Fibroblast of skin of left biceps (primary cell): Measurements from ENCODE around the gene POP4.

Experiments
- DNase-seq, 2 experiments: peaks; one replicate each; pipeline ENCODE4 v3.0.0-alpha.2; 2013; ENCODE audit warnings: low read depth in 2 of 2

Gene POP4

DNA sequence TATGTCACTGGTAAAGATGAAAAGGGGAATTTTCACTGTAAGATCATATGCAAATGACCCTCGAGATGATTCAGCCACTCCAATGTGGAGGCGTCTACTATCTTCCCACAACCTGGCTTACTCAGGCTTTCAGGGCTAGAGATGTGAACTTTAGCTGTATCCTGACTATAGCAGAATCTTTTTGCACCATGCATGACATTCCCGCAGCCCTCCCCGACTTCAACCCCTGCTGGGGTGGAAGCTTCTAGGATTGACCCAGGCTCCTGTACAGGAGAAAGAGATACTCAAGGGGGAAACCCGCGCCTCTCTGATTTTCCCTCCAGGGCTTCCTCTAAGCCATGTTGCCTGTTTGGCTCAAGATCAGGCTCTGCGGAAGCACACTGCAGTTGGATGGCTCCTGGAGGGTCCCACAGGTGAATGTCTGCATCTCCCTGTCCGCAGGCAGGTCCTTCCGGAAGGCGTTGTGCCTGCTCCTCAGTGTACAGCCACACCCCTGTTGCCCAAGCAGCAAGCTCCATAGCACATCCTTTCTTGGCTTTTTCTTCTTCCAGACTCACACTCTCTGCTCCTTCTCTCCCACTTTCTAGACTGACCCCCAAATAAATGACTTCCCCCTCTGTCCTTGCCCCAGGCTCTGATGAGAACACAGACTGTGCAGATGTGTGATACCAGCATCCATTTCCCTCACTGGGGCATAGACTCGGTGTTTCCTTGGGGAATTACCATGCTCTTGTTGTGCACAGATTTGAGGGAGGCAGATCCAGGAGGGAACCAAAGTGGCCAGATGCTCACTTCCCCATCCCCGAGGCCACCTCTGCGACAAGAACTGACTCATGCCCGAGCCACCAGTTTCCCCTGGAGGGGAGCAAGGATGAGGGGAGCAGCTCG, 29.1 kb upstream of the POP4 start:
- no peak for DNase-seq

DNA sequence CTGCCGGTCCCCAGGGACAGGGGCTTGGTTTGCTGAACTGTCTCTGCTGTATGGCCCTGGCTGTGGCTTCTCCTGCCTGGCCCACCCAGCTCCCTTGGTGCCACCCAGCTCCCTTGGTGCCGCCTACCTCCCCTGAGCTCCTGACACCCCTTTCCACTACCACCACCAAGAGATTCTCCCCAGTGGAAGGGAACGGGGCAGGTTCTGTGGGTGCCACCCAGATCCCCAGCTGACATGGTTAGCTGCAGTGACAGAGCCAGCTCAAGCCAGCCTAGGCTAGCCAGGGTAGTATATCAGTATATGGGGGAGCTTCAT, 28.5 kb upstream of the POP4 start:
- DNase-seq = no peak

DNA sequence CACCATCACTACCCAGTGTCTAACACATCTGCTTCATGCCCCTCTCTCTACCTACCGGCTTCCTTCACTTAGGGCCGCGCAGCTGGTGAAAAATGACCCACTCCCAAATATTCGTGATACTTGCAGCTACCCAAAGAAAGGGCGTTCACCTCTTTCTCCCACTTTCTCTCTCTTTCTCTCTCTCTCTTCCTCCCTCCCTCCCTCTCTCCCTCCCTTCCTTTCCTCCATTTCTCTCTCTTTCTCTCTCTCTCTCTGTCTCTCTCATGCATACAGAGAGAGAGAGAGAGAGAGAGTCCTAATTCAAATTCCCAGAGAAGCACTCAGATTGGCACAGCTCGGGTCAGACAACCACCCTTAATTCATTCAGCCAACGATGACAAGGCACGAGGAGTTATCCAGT, 27.7 kb upstream of the POP4 start:
- no peak for DNase-seq

DNA sequence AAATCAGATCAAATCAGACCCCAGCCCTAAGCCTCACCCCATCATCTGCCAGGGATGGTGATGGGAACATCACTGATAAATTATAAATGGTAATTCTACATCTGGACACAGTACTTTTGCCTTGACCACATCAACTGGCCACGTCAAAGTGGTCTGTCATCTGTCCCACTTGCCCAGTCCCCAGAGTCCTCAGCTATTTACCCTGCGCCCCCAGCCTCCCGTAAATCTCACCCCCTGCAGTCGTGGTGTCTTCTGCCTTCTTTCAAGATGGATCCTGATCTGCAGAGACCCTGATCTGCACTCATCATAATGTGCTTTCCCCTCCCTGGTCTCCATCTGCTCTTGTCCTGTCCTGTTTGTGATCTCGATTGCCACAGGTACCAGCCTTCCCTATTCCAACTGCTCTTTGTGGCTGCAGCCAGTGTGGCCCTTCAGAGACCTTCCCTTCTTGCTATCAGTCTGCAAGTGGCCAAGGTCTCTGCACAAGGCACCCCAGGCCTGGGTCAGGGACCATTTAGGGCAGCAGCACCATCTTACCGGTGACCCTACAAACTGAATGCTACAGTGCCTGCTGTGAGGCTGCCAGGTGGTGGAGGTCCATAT, 26.7 kb upstream of the POP4 start:
- DNase-seq = no peak

DNA sequence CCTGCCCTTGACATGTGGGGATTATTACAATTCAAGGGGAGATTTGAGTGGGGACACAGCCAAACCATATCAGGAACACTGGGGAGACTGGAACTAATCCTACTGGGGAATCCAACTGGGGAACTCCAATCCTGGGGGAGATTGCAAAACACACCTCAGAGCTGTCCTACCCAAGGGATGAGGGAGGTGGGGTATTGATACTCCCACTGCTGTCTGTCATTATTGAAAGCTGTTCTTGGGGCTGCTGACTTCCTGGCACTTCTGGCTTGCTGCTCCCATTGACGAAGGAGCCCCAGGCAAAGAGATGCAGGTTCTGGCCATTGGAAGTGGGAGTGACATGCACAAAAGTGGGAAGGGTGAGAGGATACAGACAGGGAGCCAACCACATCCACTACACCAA, 24.7 kb upstream of the POP4 start:
- DNase-seq = no peak

DNA sequence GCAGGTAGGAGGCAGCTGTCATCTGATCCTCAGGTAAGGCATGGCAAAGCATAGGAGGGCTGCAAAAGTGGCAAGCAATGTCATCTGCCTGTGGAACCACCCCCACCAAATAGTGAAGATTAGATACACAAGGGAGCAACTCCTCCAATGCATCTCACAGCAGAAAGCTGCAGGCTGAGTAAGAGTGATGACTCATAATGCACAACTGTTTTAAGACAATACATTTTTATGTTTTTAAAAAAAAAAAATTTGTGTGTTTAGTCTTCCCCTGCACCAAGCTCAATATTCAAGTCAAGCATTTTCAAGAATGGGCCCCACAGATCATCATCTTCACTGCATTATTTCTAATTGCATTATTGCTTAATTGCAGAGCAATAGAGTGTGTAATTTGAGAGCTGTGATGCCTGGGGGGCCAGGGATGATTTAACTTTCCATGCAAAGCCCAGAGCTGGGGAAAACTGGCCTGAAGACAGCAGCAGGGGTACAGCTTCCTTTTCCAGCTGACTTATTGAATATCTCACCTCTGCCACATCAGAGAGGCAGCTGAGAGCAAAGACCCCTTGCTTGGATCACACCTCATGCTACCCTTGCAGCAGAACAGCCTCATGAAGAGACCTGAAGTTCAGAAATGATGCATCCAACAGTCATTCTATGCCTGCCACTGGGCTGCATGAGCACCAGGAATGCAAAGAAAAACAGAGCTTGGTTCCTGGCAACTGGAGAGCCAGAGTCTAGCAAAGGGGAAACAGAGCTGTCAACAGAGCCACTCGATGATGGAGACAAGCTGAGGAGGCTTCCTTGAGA, 22.7 kb upstream of the POP4 start:
- DNase-seq = no peak

DNA sequence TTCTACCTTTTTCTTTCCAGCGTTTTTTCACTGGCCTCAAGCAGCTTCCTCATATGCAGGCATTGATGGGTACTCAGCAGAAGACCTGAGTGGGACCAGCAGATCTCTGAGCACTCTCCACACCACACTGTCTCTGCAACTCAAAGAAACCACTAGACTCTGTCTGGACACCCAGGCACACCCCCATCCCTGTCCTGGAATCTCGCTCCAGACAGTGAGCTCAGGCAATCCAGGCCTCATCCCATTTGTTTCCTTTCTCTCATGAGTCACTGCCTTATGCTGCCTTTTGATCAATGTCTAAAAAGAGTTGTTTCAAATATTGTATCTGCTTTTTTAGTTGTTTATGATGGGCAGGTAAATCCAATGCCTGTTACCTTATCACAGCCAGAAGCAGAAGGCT, 19.7 kb upstream of the POP4 start:
- DNase-seq = no peak

DNA sequence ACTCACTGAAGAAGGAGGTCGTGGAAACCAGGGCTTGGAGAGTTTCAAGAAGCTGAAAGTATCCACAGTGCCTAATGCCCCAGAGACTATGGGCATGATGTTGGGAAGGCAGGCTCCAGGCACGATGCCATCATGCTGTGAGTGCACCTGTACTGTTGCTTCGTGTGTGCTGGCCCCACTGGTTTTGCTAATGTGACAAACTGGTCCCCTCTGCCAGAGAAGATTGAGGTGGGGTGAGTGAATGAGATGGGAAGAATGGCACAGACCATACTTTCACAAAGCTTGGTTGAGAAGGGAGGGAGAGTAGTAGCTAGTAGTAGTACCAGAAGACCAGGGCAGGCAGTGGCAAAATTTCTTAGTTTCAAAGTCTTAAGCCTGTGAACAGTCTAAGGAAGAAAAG, 19.0 kb upstream of the POP4 start:
- DNase-seq = no peak

DNA sequence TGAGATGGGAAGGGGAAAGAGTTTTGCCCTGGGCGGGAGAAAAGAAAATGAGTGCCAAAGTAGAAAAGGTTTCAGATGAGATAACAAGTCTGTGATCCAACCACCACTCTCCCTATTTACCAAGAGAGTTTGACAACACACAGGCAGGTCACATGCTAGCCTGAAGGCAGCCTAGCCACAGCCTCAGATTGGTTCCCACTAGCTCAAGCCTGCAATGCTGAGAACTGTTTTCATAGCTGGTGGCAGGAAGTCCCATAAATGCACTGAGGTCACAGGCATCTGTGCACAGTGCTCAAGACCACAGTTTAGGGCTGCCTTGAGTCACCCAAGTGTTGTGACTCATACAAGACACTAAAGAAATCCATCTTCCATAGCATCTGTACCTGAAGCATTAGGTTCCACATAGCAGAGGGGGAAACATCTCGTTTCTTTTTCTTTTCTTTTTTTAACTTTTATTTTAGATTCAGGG, 18.5 kb upstream of the POP4 start:
- DNase-seq = no peak

DNA sequence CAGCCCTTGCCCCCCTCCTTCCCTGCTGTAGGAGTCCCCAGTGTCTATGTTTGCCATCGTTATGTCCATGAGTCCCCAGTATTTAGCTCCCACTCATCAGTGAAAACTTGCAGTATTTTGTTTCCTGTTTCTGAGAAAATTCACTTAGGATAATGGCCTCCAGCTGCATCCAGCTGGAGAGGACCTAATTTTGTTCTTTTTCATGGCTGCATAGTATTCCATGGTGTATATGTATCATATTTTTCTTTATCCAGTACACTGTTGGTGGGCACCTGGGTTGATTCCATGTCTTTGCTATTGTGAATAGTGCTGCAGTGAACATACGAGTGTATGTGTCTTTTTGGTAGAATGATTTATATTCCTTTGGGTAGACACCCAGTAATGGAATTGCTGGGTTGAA, 18.0 kb upstream of the POP4 start:
- no peak for DNase-seq

DNA sequence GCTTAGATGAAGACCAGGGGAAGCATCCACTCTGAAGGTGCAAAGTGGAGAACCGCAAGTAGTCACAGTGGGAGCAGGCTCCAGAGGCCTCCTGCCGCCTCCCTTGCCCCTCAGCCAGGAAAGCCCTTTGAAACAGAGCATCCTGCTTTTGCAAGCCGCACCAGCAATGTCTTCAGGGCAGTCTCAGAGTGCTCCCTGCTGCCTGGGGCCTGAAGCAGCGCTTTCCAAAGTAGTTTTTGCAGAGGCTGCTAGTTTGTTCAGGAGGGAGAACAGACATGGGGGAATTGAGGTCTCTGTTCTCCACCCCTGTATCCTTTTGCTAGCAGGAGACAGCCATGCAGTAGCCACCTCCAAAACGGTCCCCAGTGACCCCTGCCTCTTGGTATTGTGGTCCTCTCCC, 15.8 kb upstream of the POP4 start:
- DNase-seq = no peak

DNA sequence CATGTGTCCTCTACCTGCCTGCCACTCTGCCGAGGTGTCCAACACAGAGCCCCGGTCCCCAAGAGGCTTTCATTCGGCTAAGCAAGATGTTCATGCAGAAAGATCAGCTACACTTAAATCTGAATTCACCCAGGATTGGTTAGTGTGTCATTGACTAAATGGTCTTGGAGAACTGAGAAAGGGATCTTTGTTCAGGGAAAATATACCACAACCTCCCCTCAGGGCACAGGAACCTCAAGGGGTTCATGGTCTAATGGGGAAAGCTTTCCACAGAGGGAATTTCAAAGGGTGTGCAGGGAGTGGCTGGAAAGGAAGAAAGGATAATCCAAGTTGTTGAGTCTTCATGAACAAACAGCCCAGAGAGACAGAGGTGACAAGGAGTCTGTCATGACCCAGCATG, 14.4 kb upstream of the POP4 start:
- no peak for DNase-seq

DNA sequence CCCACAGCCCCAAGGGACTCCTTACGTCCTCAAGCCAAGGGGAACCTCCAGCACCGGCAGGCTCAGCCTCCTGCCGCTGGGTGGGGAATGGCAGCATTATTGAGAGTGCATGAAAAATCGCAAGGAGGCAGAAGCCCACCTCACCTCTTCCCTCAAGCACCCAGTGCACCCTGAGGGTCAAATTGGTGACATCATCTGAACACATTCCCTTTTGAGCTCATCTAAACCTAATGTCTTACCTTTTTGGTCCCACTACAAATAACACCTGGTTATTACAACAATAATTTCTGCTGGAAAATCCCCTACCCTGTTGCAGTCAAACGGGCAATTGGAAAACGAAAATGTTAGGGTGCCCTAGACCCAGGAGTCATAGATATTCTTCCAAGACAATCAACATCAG, 12.2 kb upstream of the POP4 start:
- no peak for DNase-seq

DNA sequence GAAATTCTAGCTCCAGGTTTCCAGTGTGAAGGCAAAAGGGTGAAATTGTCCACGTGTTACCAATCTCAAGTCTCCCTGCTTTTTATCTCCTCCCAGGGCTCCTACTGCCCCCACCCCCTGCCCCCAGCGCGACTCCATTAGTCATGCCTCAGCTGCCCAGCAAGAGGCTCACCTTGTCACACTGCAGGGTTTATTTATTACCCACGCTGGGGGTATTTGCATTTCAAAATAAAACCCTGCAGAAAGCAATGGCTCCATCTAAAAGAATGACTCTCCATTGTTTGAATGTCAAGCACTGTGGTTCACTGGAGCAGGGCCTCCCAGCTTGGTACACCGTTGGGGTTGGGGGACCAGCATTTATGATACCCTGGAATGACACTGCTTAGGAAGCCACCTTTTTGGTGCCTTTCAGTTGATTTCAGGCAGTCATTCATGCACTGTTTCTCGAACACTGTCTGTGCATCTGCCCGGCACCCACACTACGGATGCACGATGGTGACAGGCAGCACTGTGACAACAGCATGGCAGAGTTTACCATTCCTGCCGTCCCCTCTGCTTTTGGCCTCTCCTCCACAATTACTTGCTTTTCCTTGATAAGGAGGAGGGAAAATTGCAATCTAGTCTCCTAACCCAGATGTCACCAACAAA, 9.9 kb upstream of the POP4 start:
- DNase-seq = no peak

DNA sequence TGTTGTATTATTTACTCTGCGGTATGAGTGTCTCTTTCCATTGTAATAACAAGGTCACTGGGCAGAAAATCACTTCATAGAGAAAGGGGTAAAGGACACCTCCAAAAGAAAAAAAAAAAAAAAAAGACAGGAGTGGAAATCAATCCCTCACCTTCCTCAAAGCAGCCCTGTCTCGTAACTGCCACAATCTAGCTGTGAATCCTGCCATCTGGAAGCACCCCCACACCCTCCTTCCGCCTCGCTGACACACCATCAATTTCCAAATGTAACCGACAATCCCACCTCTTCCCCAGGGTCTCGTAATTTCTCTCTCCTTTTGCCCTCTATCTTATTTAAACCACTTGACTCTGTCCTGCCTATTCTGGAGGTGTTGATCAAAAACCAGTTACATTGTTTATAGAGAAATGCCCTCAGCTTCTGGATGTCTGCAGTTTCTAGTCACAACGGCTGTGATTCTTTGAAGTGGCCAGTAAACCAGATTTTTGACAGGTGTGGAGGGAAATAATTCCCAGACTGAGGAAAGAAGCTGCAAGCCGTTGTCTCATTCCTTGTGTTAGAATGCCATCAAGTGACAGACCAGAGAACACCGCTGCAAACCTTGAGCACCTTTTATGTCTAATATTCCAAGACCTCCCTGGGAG, 9.1 kb upstream of the POP4 start:
- no peak for DNase-seq

DNA sequence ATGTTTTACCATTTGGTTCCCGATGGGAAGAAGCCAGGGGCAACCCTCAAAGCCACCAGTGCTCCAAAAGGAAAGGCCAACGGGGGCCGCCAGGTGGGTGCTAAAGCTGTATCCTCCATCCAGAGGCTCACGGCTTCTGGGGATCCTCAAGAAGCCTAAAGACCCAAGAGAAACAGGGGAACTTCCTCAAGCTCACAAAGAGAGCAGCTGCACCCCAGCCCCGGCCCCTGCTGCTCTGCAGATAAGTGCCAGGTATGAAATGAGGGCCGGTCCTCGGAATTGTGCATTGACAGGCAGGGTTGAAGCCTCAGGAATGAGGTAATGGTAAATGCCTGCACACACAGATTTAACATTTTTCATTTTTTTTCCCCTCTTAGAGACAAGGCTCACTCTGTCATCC, 8.0 kb upstream of the POP4 start:
- no peak for DNase-seq

DNA sequence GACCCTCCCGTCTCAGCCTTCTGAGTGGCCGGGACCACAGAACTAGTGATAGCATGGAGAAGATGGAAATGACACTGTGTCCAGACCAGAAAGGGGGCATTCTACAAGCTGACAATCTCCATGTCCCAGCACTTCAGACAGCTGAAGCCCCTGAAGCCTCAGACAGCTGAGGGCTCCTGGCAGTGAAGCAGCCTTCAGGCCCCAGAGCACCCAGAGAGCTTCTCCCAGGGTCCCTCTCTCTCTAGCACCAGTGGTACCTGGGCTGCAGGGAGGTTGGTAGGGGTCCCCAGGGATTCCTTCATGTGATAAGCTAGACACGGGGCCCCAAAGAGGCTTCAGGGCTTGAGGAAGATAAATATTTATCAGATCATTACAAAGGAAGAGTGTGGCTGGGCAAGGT, 7.6 kb upstream of the POP4 start:
- no peak for DNase-seq

DNA sequence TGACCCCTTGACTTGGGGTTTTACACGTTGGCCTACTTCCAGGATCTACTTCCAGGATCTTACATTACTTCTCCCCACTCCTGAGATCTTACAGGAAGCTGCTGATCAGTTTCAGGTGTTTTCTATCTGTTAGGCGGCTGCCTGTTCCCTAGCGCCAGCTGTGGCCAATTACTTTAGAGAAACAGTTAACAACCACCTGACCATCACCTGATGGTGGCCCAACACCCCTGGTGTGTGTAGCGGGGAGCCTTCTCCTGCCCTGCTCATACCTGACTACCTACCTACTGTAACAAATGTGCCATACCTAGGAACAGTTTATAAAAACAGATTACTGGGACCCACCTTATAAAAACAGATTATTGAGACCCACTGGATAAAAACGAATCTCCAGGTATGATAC, 2.8 kb upstream of the POP4 start:
- no peak for DNase-seq

DNA sequence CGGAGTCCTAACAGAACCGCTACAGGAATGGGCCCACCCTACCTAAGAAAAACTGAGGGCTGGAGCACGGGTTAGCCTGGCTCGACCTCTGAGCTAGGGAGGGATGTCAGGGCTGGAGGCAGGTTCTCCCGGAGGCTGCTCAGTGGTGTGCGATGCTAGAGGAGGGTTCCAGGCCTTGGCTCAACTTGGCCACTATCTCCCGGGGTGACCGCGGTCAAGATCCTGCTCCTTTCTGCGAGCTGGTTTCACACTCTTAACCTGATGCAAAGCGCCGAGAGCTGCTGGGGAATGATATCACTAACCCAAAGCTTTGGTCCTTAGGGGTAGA, 301 bp downstream of the POP4 start:
- DNase-seq = no peak

DNA sequence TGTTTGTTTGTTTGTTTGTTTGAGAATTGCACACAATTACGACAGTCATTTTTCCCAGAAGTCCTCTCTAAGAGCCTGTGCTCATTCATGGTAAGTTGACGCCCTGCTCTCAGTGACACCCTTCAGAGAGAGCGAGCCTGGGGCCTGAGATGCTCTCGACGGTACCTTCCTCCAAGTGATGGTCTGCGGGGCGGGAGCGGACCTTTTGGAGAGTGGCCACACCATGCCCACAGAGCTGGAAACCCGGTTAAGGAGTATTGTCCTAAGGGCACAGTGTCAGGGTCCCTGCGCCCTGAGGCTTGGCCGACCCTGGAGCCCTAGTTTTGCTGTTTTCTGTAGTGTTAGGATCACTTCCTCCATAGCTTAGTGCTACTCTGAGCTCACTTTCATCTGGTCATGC, 3.6 kb downstream of the POP4 start:
- DNase-seq = no peak

DNA sequence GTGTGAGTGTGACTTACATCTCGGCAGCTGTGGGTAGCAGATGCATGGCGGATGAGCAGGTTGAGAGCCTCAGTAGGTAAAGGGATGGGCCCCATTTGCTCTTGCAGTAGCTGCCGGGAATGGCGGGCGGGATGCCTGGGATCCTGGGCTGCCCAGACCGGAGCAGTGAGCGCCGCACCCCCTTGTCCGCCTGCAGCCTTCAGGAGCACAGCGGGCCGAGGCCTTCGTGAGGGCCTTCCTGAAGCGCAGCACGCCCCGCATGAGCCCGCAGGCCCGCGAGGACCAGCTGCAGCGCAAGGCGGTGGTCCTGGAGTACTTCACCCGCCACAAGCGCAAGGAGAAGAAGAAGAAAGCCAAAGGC, 4.1 kb downstream of the POP4 start:
- no peak for DNase-seq
